Medulla oblongata (tissue), 1 donor: Measurements from ENCODE around the gene GNB4.
A peak's percentile ranks its signal among the peaks of the same experiment; 100 is the strongest.

Experiments used
- DNase-seq: peaks from one replicate; pipeline ENCODE4 v3.0.0-alpha.2; 2015; ENCODE audit errors: extremely low spot score

Gene GNB4

DNA sequence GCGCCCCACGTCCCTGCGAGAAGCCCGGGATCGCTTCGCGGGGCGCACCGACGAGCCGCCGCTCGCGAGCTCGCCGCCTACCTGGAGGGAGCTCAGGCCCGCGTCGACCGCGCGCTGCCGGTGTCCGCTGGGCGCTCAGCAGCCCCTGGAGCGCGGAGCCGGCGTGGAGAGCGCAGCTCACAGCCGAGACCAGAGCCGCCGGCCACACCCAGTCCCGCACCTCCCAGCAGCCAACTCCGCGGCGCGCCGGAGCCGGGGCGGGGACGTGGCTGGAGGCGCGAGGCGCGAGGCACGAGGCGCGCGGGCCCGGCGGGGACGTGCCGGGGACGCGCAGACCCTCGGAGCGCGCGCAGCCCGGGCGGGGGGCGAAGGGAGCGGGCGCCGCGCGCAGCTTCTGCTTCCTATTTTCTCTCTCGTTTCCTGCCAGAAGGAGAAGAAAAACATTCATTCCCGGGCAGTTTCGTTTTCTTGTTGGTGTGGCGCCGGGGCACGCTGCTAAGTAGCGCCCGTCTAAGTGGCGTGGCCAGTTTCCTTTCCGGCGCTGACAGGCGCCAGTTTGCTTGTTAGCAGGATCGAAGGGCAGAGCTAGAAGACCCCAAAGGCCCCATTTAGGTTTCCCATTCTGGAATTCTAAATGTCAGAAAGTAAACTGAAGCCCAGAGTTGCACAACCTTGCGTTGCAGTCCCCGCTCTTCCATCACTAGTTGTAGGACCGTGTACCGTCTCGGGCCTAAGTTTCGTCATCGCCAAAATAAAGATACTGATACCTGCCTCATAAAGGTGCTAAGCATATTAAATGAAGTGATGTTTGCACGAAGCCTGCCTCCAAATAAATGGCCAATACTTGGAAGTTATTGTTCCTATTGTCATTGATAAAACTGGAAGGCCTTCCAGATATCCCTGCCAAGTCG, at the start of gene GNB4:
Gene GNB4 (minus strand): TSS at position 206 of the 911 bp plus-strand sequence. CDS start 25,270 bp downstream, outside the sequence.
- peak; percentile 80 for DNase-seq

DNA sequence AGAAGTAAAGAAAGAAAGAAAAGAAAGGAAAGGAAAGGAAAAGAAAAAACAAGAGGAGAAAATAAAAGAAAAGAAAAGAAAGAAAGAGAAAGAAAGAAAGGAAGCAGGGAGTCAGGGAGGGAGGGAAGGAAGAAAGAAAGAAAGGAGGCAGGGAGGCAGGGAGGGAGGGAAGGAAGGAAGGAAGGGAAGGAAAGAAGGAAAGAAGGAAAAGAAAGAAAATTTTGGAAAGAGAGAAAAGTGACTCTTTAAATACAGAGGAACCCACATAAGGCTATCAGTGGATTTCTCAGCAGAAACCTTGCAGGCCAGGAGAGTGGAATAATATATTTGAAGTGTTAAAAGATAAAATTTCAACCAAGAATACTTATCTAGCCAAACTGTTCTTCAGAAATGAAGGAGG, 44.2 kb upstream of the GNB4 start:
- DNase-seq = no peak

DNA sequence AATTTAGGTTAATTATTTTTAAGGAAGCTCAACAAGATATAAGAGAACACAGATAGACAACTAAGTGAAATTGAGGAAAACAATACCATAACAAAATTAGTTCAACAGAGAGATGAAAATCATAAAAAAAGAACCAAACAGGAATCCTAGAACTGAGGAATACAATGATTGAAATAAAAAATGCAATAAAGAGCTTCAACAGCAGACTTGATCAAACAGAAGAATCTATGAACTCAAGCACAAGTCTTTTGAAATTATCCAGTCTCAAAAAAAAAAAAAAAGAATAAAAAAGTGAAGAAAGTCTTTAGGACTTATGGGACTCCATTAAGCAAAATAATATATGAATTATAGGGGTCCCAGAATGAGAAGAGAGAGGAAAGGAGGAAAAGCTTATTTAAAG, 42.0 kb upstream of the GNB4 start:
- DNase-seq = no peak

DNA sequence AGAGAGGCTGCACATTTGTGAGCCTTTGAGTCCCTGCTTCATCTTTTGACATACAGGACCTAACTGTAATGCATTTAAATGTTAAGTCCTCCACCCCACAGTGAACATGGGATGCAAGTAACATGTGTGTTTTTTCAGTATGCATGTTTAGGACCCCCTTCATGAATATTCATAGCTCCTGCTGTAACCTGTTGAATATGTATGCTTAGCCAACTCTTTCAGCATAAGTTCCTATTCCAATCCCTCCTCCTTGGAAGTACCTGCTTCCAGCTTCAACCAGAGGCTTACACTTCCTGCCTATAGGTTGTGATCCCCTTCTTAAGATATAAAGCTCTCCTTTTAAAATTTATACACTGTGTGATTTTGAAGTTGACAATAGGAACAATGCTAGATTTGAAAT, 36.9 kb upstream of the GNB4 start:
- DNase-seq = no peak

DNA sequence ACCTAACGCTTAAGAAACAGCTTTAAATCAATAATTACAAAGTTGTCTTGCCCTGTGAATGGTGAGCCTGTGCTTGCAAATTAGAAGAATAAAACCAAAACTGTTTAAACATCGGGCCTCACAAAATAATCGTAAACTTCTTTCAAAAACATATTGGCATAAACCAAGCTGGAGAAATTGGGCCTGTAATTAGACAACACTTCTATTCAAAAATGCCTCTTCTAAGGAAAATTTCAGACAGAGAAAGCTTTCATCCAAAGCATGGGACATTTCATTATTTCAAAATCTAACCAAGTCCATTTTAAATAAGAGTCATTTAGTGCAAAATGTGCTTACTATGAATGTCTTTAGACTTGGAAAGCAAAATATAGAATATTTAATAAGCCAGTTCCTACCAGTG, 35.5 kb upstream of the GNB4 start:
- peak; percentile 8 for DNase-seq

DNA sequence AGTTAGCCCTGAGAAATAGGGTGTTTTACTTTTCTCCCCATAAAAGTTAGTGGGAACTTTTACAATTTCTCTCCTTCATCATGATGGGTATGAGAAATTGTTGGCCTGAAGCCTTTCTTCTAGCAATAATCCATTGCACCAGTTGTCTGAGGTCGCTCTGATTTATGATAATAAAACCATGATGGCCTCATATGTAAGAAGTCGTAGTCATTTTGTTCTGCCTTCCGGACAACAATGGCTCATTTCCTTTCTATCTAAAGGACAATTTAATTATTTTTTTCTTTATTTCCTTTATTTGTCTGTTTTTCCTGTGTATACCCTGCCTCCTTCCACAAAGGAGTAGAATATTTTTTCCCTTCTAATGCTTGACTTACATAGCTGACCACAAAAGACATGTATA, 31.6 kb upstream of the GNB4 start:
- DNase-seq = no peak

DNA sequence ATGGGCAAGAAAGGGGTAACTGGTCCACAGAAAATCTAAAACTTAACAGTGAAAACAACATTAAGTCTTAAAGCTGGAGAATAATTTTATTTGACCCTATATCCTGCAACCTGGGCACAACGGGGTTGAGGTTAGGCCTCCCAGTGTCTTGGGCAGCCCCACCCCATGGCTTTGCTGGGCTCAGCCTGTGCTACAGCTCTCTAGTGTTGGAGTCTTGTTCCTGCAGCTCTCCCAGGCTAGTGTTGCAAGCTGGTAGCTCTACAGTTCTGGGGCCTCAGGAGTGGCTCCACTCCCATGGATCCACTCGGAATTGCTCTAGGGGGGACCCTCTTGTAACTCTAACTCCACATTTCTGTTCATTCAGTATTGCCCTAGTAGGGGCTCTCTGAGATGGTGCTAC, 24.9 kb upstream of the GNB4 start:
- DNase-seq = no peak

DNA sequence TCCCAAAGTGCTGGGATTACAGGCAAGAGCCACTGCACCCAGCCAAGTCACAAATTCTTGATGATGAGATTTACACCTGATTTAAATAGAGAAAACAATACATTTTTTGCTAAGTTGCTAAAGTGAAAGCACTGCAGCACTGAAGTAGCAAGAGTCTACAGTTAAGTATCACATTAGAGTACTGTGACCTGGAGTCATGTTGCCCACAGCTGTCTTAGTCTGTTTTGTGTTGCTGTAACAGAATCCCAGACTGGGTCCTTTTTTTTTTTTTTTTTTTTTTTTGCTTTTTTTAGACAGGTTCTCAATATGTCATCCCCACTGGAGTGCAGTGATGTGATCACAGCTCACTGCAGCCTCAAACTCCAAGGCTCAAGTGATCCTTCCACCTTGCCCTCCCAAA, 23.2 kb upstream of the GNB4 start:
- no peak for DNase-seq

DNA sequence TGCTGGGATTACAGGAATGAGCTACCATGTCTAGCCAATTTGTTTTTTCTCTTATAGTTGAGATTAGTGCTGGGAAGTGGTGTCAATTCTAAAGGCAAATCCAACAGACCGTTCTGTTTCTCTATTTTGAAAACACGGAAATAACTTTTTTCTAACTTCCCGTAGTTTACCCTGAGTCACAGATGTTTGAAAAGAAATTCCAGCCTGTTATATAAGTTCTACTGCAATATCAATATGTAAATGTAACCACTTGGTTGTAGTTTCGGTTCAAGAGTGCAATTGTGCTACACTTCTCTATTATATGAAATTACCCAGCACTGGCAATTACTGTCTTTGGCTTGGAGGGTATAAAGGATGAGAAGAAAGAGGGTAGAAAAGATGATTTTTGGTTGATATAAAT, 22.3 kb upstream of the GNB4 start:
- DNase-seq = peak; percentile 23

DNA sequence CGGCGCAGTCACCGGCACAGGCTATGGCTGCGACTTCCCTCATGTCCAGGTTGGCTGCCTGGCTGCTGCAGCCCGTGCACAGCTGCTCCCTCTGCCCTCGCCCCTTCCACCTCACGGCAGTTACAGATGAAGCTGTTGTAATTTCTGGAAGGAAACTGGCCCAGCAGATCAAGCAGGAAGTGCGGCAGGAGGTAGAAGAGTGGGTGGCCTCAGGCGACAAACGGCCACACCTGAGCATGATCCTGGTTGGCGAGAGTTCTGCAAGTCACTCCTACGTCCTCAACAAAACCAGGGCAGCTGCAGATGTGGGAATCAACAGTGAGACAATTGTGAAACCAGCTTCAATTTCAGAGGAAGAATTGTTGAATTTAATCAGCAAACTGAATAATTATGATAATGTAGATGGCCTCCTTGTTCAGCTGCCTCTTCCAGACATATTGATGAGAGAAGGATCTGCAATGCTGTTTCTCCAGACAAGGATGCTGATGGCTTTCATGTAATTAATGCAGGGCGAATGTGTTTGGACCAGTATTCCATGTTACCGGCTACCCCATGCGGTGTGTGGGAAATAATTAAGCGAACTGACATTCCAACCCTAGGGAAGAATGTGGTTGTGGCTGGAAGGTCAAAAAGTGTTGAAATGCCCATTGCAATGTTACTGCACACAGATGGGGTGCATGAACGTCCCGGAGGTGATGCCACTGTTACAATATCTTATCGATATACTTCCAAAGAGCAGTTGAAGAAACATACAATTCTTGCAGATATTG, 13.2 kb upstream of the GNB4 start:
- DNase-seq = no peak

DNA sequence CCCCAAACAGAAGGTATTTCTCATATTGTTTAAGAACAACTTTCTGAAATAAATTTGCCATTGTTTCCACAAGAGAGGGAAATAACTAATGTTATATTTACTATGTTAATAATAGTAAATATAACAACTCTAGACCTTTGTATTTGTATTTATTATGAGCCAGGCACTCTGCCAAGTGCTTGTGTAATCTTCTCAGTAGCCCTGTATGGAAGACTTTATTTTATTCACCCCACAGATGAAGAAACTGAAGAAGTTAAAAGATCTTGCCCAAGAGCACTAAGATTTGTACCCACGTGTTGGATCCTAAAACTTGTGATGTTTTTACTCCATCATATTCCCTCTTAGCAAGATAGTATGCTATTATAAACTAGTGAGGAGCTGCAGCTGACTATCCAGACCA, 12.0 kb upstream of the GNB4 start:
- DNase-seq = no peak

DNA sequence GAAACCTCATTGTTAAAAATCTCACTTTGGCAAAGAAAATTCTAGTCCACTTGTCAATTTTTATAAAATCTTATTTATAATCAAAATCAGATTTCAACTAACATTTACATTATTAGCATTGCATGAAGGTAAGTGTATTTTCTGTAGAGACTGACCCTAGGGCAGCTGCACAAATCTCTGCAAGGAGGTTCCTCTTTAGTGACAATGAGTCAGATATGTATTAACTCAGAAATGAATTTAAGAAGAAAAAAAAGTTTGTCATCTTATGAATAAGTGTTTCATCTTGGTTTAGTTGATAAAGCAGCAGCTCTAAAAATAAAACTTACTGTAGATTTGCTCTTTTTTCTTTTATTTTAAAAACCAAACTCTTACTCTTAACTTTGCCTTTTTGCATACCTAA, 9.0 kb upstream of the GNB4 start:
- no peak for DNase-seq

DNA sequence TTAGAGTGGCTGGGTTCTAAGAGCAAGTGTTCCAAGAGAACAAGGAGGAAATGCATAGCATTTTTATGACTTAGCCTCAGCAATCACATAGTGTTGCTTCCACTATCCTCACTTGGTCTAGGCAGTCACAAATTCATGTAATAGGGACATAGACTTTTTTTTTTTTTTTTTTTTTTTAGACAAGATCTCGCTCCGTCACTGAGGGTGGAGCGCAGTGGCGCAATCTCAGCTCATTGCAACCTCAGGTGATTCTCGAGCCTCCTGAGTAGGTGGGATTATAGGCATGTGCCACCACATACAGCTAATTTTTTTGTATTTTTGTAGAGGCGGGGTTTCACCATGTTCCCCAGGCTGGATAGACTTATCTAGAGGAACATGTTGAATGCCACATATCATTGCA, 4.7 kb upstream of the GNB4 start:
- DNase-seq = no peak

DNA sequence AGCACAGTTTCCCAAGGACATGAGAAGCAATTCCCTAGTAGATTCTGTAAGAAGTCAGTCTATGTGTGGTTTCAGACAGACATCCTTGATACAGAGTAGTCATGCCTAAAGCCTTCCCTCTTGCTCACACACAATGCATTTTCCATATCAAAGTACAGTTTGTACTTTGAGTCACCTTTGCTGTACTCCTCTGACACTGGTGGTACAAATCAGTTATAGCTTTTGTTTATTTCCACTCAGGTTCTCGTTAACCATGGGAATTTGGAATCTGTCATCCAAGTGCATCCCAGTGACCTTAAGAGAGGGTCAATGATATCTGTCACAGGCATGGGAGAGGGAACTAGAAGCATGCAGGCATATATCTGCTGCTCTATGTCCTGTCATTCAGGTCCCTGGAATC, 3.6 kb upstream of the GNB4 start:
- no peak for DNase-seq

DNA sequence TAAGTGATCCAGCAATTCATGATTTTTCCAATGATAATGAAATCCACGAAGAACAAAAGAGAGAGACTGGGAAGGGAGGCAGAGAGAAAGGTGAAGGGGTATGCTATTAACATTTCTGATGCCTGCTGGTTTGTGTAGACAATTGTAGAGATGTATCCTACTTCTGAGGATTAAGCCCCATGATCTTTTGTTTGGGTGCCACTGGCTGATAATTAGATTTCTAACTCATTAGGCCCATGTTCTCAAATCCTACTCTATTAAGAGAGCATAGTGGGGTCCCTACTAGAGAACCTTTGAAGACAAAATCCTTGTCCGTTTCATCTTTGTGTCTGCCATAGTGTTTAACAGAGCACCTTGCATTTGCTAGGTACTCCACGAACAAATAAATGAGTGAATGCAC, 2.7 kb upstream of the GNB4 start:
- DNase-seq = no peak

DNA sequence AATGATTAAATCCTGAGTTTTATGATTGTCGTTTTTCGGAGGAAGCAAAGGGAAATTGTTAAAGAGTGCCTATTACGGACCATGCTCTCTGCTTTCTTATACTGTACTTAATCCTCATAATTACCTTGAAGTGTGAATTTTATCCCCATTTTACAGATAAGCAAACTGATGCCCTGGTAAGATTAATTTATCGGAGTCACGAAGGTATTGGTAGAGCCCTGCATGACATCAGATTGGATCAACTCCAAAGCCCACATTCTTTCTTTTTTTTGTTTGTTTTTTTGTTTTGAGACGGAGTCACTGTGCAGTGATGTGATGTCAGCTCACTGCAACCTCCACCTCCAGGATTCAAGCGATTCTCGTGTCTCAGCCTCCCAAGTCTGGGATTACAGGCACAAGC, 1.6 kb upstream of the GNB4 start:
- no peak for DNase-seq

DNA sequence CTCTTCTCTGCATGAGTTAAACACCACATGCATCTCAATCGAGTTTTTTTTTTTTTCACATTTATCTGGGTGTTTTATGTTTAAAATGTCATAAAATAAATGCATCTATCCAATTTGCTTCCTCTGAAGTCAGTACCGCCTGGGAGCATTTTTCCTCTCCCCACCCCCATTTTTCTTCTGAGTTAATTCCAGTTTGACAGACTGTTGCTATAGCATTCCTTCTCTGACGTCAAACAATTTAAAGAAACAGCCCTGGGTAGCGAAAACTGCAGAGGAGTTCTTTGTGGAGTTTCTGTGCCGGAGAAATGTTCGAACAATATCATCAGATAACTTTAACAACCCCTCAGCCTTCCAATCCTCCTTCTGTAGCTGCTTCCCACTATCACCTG, 900 bp upstream of the GNB4 start:
- DNase-seq = peak; percentile 27

DNA sequence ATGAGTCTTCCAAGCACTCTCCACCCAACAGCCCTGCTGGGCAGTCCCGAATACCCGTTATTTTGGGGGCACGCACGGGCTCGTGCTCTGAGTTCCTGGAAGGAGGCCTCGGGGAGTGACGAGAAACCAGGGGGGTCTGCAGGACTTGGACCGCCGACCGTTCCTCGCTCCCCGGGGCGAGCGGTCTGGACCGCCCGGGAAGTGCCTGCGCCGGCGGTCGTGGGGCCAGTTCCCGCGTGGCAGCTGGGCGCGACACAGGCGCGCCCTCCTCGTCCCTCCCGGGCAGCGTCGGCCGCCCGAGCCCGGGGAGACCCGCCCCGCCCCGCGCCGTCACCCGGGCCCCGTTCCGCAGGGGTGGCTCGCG, 387 bp downstream of the GNB4 start:
- peak; percentile 49 for DNase-seq

DNA sequence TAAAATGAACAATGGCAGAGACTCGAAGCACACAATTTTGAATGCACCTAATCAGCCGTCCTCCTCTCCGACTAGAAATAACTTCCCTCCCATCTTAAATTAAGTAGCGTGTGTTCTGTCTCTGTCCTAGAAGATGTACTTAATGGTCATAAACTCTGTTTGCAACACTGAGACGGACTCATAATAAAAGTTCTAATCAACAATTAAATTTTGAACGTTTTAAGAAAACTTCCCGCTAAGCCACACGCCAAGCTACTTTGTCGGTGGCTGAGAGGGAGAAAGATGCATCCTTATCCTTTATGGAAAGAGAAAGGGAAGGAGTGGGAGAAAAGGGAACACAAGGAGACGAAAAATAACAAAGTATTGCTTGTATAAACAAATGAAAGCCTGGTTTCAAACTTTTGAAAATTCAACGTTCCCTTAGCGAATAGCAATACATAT, 989 bp downstream of the GNB4 start:
- peak; percentile 55 for DNase-seq

DNA sequence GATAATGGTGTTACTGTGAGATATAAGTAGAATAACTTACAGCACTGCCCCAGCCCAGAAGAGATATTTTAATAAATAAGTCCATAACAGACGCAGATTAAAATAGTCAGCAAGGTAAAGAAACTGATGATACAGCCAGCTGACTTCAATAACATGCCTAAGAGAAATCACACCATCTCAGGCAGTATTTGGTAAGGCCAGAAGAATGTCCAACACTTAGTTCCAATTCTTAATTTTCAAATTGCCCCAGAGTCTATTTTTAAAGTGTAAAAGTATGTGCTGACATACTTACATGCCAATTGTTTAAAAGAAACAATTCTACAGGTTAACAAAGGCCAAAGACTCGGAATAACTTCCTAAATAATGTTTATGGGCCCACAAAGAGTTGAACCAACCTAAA, 1.6 kb downstream of the GNB4 start:
- no peak for DNase-seq

DNA sequence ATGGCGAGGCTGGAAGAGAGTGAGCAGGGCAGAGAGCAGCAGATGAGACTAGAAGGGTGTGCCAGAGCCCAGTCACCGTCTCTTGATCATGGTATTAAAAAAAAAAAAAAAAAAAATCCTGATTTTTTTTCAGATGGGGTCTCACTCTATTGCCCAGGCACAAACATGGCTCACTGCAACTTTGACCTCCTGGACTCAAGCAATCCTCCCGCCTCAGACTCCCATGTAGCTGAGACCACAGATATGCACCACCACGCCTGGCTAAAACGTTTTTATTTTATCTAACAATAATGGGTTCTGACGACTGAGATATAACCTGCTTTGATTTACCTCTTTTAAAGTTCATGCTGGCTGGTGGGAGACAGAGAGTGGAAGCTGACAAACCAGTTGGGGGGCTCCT, 4.0 kb downstream of the GNB4 start:
- no peak for DNase-seq

DNA sequence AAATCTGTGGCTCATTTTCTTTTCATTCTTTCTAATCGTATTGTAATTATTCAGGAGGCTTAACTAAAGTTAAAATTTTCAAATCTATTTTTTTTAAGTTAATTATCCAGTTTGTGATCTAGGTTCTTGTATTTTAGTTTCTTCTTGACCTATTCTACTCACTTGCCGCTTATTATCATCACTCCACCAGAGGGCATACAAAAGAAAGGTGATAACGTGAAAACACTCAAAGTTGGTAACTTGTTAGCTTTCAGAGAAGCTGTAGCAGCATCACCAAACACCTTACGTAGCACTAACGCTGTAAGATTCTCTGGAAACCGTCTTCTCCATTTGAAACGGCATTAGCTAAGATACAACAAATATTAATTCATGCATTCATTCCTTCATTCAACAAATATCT, 4.8 kb downstream of the GNB4 start:
- DNase-seq = peak; percentile 38

DNA sequence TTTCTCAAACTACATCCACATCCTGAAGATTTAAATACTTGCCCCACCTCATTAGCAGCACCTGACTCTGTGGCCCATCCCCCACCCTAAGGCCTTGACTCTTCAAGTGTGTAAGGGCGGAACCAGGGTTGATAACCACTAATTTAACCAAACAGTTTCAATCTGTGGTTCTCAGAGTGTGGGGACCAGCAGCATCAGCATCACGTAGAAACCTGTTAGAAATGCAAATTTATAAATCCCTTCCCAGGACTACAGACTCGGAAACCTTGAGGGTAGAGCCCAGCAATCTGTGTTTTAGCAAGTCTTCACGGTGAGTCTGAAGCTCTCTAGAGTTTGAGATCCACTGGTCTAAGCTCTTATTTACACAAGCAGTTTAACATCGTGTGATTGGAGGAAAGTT, 12.4 kb downstream of the GNB4 start:
- peak; percentile 44 for DNase-seq
